ENCODE data around the gene PPP1R13L. TPM values are rescaled to one million over a fixed set of nuclear protein-coding genes. Genes with fewer than 3 reads are reported as not detected.

The PPP1R13L gene
- total and polyA plus RNA-seq, 4 donors = 0.51 to 7.7 (median 4.9) TPM

DNA sequence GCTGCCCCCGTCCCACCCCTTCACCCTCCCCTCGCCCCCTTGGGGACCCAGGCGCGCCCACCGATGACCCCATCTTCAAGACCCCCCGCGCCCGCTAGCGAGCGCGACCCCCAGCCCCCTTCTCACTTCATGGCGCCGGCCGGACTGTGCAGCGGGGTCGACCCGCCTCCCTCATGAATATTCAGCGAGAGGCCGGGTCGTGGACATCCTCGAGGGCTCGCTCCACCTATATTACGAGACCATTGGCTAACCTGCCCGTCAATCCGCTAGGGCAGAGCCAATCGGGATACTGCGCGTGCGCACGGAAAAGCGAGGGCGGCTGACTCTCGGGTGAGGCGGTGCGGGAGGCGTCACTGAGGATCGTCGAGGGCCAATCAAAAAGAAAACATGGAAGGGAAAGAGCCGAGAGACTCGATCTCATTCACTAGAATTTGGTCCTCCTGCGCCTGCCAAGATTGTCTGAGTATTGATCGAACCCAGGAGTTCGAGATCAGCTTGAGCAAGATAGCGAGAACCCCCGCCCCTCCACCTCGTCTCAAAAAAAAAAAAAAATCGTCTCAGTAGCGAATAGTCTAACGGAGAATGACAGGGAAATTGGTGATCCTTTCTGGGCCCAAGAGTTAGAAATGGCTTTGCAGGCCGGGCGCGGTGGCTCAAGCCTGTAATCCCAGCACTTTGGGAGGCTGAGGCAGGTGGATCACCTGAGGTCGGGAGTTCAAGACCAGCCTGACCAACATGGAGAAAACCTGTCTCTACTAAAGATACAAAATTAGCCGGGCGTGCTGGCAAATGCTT is 34.3 kb downstream of the PPP1R13L start, which contains the start of gene ERCC2:
Gene ERCC2, minus strand, starts transcription at position 164 of the 795 bp plus-strand sequence. Its CDS starts 33 bp downstream, at position 131.
- Histone ChIP-seq H3K4me3 (ENCODE audit: low read depth in 1 of 3, low read length in 3 of 3) (peak within 1 kb of the TSS; percentile 83 to 93 (median 87)), H3K27me3 (ENCODE audit: control insufficient read depth in 4 of 4, insufficient read depth in 4 of 4, low read length in 3 of 4) (no peaks in the 10 kb centered on the region), H3K36me3 (ENCODE audit: control insufficient read depth in 4 of 4, insufficient read depth in 3 of 4, low read depth in 1 of 4, low read length in 3 of 4) (no peaks in the 10 kb centered on the region), H3K27ac (ENCODE audit: low read depth in 1 of 2, low read length in 2 of 2) (peak within 1 kb of the TSS; percentile 40 to 48), H3K9ac (ENCODE audit: low read depth in 1 of 2, low read length in 2 of 2) (peak within 1 kb of the TSS in 1 of 2 donors; percentile 29), H3K4me1 (ENCODE audit: control insufficient read depth in 4 of 4, insufficient read depth in 4 of 4, low read length in 3 of 4) (peaks cover 0 to 8% (median 5%) of the 10 kb centered on the region in 4 donors), H3K9me3 (ENCODE audit: control insufficient read depth in 4 of 4, low read length in 3 of 4) (no peaks in the 10 kb centered on the region)
- WGBS = 5% methylated on average over 55 of the region's 55 CpGs
- peak; percentile 100 for DNase-seq (ENCODE audit: low spot score)
- TF ChIP-seq, protein P1, sequence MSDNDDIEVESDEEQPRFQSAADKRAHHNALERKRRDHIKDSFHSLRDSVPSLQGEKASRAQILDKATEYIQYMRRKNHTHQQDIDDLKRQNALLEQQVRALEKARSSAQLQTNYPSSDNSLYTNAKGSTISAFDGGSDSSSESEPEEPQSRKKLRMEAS (IDR thresholded peaks at IDR 0.05) = no peak
- TF ChIP-seq JUND (IDR thresholded peaks at IDR 0.05) (peak in 1 of 2 donors; percentile 13), HNF4G (IDR thresholded peaks at IDR 0.05) (no peak), EGR1 (IDR thresholded peaks at IDR 0.05; ENCODE audit: low read depth in 2 of 2) (no peak), GABPA (IDR thresholded peaks at IDR 0.05 in 1 of 2, conservative IDR thresholded peaks at IDR 0.05 in 1 of 2) (peak in 1 of 2 donors; percentile 40), RXRA (IDR thresholded peaks at IDR 0.05) (peak; percentile 18 to 48), YY1 (IDR thresholded peaks at IDR 0.05) (peak; percentile 95), HNF4A (conservative IDR thresholded peaks at IDR 0.05) (peak in 1 of 2 donors; percentile 53), SP1 (IDR thresholded peaks at IDR 0.05) (peak; percentile 98)

DNA sequence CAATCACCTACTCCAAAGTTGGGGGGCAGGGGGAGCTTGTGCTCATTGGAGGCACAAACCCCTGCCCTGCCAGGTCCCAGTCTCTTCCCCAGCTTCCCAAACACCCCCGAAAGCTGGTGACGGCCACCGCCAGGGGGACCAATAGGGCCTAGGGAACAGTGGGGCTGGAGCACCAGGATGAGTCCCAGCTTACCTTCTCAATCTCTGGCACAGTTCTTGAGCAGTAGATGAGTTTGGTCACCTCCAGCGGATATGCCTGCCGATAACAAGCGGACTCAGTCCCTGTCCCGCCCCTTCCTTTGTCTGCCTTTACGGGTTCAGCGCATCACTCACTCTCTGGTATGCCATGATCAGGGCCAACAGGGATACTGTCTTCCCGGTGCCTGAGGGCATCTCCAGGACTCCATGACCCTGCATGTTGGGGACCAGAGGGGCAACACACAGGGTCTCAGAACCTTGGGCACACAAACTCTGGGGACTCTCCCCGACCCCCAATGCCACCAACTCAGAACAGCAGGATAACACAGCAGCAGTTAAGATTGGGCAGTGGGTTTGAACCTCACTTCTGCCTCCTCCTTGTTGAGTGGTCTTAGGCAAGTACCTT is 36.0 kb downstream of the PPP1R13L start:
- WGBS = 93% methylated on average over 11 of the region's 11 CpGs
- H3K9ac ChIP-seq (ENCODE audit: low read depth in 1 of 2, low read length in 2 of 2) = no peak overlapping the region
- TF ChIP-seq GABPA (IDR thresholded peaks at IDR 0.05 in 1 of 2, conservative IDR thresholded peaks at IDR 0.05 in 1 of 2) = no peak
- TF ChIP-seq FOXA2 (IDR thresholded peaks at IDR 0.05) = no peak
- no peak for TF ChIP-seq FOXA1 (IDR thresholded peaks at IDR 0.05)
- TF ChIP-seq, protein P2, sequence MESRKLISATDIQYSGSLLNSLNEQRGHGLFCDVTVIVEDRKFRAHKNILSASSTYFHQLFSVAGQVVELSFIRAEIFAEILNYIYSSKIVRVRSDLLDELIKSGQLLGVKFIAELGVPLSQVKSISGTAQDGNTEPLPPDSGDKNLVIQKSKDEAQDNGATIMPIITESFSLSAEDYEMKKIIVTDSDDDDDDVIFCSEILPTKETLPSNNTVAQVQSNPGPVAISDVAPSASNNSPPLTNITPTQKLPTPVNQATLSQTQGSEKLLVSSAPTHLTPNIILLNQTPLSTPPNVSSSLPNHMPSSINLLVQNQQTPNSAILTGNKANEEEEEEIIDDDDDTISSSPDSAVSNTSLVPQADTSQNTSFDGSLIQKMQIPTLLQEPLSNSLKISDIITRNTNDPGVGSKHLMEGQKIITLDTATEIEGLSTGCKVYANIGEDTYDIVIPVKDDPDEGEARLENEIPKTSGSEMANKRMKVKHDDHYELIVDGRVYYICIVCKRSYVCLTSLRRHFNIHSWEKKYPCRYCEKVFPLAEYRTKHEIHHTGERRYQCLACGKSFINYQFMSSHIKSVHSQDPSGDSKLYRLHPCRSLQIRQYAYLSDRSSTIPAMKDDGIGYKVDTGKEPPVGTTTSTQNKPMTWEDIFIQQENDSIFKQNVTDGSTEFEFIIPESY (IDR thresholded peaks at IDR 0.05) = no peak
- no peak for TF ChIP-seq HNF4A (conservative IDR thresholded peaks at IDR 0.05)
- TF ChIP-seq SP1 (IDR thresholded peaks at IDR 0.05) = no peak
- no peak overlapping the region for H3K4me3 ChIP-seq (ENCODE audit: low read depth in 1 of 3, low read length in 3 of 3)
- DNase-seq (ENCODE audit: low spot score) = peak; percentile 30
- no peaks in the 10 kb centered on the region for H3K27me3 ChIP-seq (ENCODE audit: control insufficient read depth in 4 of 4, insufficient read depth in 4 of 4, low read length in 3 of 4)
- no peaks in the 10 kb centered on the region for H3K9me3 ChIP-seq (ENCODE audit: control insufficient read depth in 4 of 4, low read length in 3 of 4)
- H3K4me1 ChIP-seq (ENCODE audit: control insufficient read depth in 4 of 4, insufficient read depth in 4 of 4, low read length in 3 of 4) = peaks cover 0 to 8% (median 5%) of the 10 kb centered on the region in 4 donors
- peaks cover 0 to under 1% (median 0%) of the 10 kb centered on the region in 4 donors for H3K36me3 ChIP-seq (ENCODE audit: control insufficient read depth in 4 of 4, insufficient read depth in 3 of 4, low read depth in 1 of 4, low read length in 3 of 4)
- H3K27ac ChIP-seq (ENCODE audit: low read depth in 1 of 2, low read length in 2 of 2) = no peak overlapping the region

DNA sequence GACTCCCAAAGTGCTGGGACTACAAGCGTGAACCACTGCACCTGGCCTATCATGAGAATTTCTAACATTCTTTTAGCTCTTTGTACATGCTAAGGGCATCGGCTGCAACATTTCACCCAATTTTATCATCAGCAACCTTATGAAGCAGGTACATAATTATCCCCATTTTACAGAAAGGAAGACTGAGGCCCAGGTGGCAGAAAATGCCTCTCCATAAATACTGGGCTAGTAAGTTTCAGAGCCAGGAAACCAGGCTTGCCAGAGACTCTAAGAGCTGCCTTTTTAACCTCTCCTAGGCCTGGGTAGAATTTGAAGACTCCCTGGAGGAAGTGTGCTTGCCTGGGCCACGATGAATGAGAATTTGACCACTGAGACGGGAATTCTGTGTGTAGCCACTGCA is 36.7 kb downstream of the PPP1R13L start:
- Histone ChIP-seq H3K4me1 (ENCODE audit: control insufficient read depth in 4 of 4, insufficient read depth in 4 of 4, low read length in 3 of 4) (peaks cover 0 to 8% (median 5%) of the 10 kb centered on the region in 4 donors), H3K27me3 (ENCODE audit: control insufficient read depth in 4 of 4, insufficient read depth in 4 of 4, low read length in 3 of 4) (no peaks in the 10 kb centered on the region), H3K9ac (ENCODE audit: low read depth in 1 of 2, low read length in 2 of 2) (no peak overlapping the region), H3K4me3 (ENCODE audit: low read depth in 1 of 3, low read length in 3 of 3) (no peak overlapping the region), H3K27ac (ENCODE audit: low read depth in 1 of 2, low read length in 2 of 2) (no peak overlapping the region), H3K9me3 (ENCODE audit: control insufficient read depth in 4 of 4, low read length in 3 of 4) (no peaks in the 10 kb centered on the region), H3K36me3 (ENCODE audit: control insufficient read depth in 4 of 4, insufficient read depth in 3 of 4, low read depth in 1 of 4, low read length in 3 of 4) (peaks cover 0 to 4% (median 0%) of the 10 kb centered on the region in 4 donors)
- WGBS = 98% methylated on average over 4 of the region's 4 CpGs
- no peak for DNase-seq (ENCODE audit: low spot score)
- TF ChIP-seq HNF4A (conservative IDR thresholded peaks at IDR 0.05) (no peak), NR2F2 (IDR thresholded peaks at IDR 0.05) (no peak), TAF1 (conservative IDR thresholded peaks at IDR 0.05) (no peak), EGR1 (IDR thresholded peaks at IDR 0.05; ENCODE audit: low read depth in 2 of 2) (no peak), FOXA2 (IDR thresholded peaks at IDR 0.05) (no peak), RXRA (IDR thresholded peaks at IDR 0.05) (no peak), YY1 (IDR thresholded peaks at IDR 0.05) (no peak)
- TF ChIP-seq, protein P3, sequence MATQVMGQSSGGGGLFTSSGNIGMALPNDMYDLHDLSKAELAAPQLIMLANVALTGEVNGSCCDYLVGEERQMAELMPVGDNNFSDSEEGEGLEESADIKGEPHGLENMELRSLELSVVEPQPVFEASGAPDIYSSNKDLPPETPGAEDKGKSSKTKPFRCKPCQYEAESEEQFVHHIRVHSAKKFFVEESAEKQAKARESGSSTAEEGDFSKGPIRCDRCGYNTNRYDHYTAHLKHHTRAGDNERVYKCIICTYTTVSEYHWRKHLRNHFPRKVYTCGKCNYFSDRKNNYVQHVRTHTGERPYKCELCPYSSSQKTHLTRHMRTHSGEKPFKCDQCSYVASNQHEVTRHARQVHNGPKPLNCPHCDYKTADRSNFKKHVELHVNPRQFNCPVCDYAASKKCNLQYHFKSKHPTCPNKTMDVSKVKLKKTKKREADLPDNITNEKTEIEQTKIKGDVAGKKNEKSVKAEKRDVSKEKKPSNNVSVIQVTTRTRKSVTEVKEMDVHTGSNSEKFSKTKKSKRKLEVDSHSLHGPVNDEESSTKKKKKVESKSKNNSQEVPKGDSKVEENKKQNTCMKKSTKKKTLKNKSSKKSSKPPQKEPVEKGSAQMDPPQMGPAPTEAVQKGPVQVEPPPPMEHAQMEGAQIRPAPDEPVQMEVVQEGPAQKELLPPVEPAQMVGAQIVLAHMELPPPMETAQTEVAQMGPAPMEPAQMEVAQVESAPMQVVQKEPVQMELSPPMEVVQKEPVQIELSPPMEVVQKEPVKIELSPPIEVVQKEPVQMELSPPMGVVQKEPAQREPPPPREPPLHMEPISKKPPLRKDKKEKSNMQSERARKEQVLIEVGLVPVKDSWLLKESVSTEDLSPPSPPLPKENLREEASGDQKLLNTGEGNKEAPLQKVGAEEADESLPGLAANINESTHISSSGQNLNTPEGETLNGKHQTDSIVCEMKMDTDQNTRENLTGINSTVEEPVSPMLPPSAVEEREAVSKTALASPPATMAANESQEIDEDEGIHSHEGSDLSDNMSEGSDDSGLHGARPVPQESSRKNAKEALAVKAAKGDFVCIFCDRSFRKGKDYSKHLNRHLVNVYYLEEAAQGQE (IDR thresholded peaks at IDR 0.05) = no peak
